GM12801 (cell line): Measurements from ENCODE around the gene XK.

Source experiments
- CTCF ChIP-seq: IDR thresholded peaks from one replicate; pipeline ENCODE4 v1.5.1; 2011; ENCODE audit warnings: control low read depth; ENCODE audit not compliant: insufficient read length; ENCODE audit errors: extremely low read depth

The XK gene

GRCh38 chrX:37684426-37684825 lies 1.2 kb upstream of the XK start:
- no peak for TF ChIP-seq CTCF

DNA sequence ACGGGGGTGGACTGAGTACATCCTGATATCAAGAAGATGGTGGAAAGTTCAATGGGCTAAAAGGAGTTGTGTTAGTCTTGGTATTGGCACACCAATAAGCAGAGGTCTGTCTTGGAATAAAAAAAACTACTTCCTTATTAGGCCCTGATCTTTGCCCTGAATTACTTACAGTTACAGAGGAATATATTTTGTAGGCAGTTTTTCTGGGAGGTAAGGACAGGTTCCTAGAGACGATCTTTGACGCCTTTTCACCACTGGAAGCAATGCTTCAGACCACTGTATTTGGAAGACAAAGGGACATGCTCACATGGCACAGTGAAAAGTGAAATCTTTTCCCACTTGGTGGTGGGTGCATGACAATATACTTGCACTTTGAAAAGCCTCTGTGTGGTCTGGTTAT lies 618 bp upstream of the XK start:
- no peak for TF ChIP-seq CTCF

GRCh38 chrX:37686369-37686995 lies 891 bp downstream of the XK start:
- TF ChIP-seq CTCF, result no peak

DNA sequence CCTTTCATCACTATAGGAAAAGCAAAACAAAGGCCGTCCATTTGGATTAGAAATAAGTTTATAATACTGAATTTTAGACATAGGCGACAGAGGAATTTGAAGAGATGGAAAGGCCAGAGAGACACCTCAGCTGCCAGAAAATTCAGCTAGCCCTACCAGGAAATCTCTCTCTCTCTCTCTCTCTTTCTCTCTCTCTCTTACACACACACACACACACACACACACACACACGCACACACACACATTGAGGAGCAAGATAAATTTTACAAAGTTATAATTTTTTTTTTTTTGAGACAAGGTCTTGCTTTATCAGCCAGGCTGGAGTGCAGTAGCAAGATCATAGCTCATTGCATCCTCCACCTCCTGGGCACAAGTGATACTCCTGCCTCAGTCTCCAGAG lies 1.4 kb downstream of the XK start:
- TF ChIP-seq CTCF, result no peak

DNA sequence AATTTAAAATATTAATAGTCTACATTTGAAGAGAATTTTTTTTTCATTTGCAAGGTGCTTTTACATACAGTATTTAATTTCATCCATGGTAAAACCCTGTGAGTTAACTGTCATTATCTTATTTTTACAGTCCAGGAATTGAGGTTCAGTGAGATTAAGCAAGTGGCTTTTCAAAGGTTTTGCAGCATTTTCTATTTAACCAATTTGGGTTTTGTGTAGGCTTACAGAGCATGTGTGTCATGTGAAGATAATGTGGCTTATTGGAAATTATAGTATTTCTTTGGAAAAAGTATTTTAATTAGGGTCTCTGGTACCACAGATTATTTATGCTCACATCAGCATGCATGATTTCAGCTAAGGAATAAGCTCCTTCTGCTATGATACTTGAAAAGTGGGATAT lies 4.5 kb downstream of the XK start:
- no peak for TF ChIP-seq CTCF

GRCh38 chrX:37692918-37693317 lies 7.3 kb downstream of the XK start:
- no peak for TF ChIP-seq CTCF

- TF ChIP-seq CTCF, result no peak
Measured at GRCh38 chrX:37697169-37697760, 11.7 kb downstream of the XK start.

GRCh38 chrX:37701588-37701987 lies 16.0 kb downstream of the XK start:
- no peak for TF ChIP-seq CTCF
